Neutrophil (primary cell): ENCODE results near the gene CCL26.
"Not testable (repeated sequence)": the region's sequence is repeated elsewhere in the genome, so short reads cannot be mapped to it uniquely, and the experiment has no call there.

ENCODE experiments used
- H3K27ac ChIP-seq: fragments of 200-600 bp; sonication (generic); 2 replicates; pipeline ENCODE4 v1.5.1; 2016; ENCODE audit warnings: mild to moderate bottlenecking, moderate library complexity
- H3K27me3 ChIP-seq: fragments of 200-600 bp; sonication (generic); 2 replicates; pipeline ENCODE4 v1.6.0; 2016; ENCODE audit warnings: mild to moderate bottlenecking
- H3K36me3 ChIP-seq: fragments of 200-600 bp; sonication (generic); 2 replicates; pipeline ENCODE4 v1.5.1; 2017
- H3K4me1 ChIP-seq, 2 experiments: fragments of 200-600 bp in 1 of 2; sonication (generic) in 1 of 2; 1 replicate in 1 of 2; 2 replicates in 1 of 2; pipeline versions ENCODE4 v1.5.1 to v1.6.1; 2013 to 2016; ENCODE audit warnings: low read depth in 1 of 2, low read length in 1 of 2, mild to moderate bottlenecking in 1 of 2, moderate library complexity in 1 of 2; ENCODE audit not compliant: control insufficient read depth in 1 of 2, insufficient read depth in 1 of 2
- H3K4me3 ChIP-seq, 2 experiments: fragments of 200-600 bp in 1 of 2; sonication (generic) in 1 of 2; 1 replicate in 1 of 2; 2 replicates in 1 of 2; pipeline ENCODE4 v1.5.1; 2013 to 2016; ENCODE audit warnings: low read depth in 1 of 2, low read length in 1 of 2, mild to moderate bottlenecking in 1 of 2, moderate library complexity in 1 of 2
- H3K9me3 ChIP-seq: fragments of 200-600 bp; sonication (generic); 2 replicates; pipeline ENCODE4 v1.5.1; 2016
- TF ChIP-seq, protein P1 (sequence below): fragments of 200-600 bp; sonication (generic); IDR thresholded peaks from 2 replicates; pipeline ENCODE4 v1.5.1; 2016; ENCODE audit warnings: antibody characterized with exemption

The CCL26 gene

DNA sequence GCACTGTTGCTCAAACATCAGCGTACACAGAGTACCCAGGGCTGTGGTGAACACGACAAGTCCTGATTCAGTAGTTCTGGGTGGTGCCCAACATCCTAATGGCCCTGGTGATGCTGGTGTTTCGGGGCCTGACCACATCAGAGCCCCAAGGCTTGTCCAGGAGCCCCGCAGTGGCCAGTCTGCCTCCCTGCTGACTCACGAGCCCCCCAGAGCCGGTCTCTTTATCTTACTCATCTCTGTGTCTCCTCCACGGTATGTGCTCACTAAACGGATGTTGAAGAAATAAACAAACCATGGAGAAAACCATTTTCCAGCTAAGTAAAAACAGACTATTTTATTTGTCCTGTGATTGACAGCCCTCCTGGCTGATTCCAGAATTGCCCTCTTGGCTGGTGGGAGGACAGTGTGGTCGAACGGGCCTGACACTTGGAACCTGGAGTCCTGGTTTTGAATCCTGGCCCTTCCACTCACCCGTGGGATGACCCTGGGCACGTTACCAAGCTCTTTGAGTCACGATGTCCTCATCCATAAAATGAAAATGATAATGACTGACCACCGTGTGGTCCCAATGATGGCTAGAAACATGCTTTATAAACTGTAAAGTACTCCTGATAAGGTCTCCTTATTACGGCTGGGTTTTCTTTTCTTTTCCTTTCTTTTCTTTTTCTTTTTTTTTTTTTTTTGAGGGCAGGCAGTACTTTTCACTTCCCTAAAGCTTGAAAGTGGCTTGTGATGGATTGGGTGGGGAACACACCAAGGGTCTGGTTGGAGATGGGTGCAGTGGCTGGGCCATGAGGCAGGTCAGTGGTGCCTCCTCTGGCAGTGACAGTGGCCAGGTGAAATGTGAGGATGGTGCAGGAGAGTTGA is 39.0 kb downstream of the CCL26 start:
- no peak overlapping the region for H3K27ac ChIP-seq

DNA sequence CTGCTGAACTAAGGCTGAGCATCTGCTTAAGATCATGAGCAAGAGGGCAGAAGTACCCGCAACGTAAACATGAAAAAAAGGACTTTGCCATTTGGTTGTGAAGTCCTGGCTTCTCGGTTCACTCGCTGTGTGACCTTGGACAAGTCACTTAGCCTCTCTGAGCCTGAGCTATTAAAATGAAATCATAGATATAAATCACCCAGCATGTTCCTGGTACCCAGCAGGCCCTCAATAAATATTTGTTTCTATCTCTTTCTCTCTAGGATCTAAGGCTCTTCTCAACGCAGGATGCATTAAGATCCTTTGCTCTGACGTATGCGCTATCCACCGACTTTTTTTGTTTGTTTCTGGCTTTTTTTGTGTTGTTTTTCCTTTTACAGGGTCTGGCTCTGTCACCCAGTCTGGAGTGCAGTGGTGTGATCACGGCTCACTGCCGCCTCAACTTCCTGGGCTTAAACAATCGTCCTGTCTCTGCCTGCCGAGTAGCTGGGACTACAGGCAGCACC is 39.9 kb downstream of the CCL26 start:
- H3K9me3 ChIP-seq, result no peaks in the 10 kb centered on the region
- H3K4me1 ChIP-seq, result no peaks in the 10 kb centered on the region
- H3K27ac ChIP-seq, result no peak overlapping the region
- peaks cover 8% of the 10 kb centered on the region for H3K27me3 ChIP-seq
- H3K4me3 ChIP-seq, result no peak overlapping the region
- H3K36me3 ChIP-seq, result no peaks in the 10 kb centered on the region
- TF ChIP-seq, protein P1, sequence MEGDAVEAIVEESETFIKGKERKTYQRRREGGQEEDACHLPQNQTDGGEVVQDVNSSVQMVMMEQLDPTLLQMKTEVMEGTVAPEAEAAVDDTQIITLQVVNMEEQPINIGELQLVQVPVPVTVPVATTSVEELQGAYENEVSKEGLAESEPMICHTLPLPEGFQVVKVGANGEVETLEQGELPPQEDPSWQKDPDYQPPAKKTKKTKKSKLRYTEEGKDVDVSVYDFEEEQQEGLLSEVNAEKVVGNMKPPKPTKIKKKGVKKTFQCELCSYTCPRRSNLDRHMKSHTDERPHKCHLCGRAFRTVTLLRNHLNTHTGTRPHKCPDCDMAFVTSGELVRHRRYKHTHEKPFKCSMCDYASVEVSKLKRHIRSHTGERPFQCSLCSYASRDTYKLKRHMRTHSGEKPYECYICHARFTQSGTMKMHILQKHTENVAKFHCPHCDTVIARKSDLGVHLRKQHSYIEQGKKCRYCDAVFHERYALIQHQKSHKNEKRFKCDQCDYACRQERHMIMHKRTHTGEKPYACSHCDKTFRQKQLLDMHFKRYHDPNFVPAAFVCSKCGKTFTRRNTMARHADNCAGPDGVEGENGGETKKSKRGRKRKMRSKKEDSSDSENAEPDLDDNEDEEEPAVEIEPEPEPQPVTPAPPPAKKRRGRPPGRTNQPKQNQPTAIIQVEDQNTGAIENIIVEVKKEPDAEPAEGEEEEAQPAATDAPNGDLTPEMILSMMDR, result no peak

More for the DNA sequence above, 39.0 kb downstream of the CCL26 start:
- TF ChIP-seq, protein P1, result no peak
- H3K9me3 ChIP-seq, result no peaks in the 10 kb centered on the region
- peaks cover 2% of the 10 kb centered on the region in 2 experiments for H3K4me1 ChIP-seq
- no peaks in the 10 kb centered on the region for H3K36me3 ChIP-seq
- no peak overlapping the region for H3K4me3 ChIP-seq
- peaks cover 17% of the 10 kb centered on the region for H3K27me3 ChIP-seq

DNA sequence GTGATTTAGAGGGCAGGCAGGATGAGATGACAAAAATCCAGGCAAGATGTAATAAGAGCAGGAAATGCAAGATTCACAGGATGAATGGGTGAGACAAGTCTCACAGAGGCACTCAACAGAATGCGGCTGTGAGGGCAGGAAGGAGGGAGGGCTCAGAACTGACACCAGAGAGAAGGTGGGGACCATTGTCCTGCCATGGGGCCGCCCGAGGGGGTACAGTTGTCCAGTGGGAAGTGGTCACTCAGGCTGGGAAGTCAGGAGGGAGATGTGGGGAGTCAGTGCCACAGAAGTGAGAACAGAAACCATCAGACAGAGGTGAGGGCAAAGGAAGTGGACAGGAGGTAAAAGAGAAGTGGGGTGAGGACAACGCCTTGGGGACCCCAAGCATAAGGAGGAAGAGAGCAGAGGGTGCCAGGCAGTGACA is 42.1 kb downstream of the CCL26 start:
- H3K36me3 ChIP-seq, result no peaks in the 10 kb centered on the region
- no peak overlapping the region for H3K27ac ChIP-seq
- TF ChIP-seq, protein P1, result no peak
- no peak overlapping the region for H3K4me3 ChIP-seq
- H3K27me3 ChIP-seq, result no peaks in the 10 kb centered on the region
- H3K4me1 ChIP-seq, result no peaks in the 10 kb centered on the region
- no peaks in the 10 kb centered on the region for H3K9me3 ChIP-seq

DNA sequence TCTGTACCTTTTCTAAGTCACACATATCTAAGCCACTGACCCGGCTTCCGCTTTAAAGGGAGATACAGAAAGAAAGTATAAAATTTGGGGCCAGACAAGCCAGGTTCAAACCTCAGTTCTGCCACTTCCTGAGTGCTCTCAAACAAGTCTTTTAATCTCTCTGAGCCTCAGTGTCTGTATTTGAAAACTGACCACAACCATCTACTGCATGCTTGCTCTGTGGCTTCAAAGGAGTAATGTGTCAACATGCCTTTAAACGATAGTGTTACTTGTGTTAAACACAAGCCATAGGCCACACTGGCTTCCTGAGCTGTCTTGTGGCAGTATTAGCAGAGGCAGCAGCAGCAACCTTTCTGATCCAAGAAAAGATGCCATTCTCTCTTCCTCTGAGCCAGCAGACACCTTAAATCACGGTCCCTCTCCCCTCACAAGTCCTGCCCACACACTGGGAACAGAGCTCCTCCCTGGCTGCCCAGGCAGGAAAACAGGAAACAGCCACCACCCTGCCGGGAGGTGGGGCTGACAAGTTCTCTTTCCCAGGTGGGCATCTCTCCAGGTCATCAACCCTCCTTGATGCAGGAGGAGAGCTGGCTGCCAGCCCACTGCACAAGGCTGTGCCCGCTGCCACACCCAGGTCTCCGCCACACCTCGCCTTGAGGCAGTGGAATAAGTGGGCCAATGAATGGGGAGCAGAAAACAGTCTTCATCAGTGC is 44.0 kb downstream of the CCL26 start:
- H3K4me1 ChIP-seq, result no peaks in the 10 kb centered on the region
- H3K27me3 ChIP-seq, result no peaks in the 10 kb centered on the region
- TF ChIP-seq, protein P1, result no peak
- no peak overlapping the region for H3K27ac ChIP-seq
- no peaks in the 10 kb centered on the region for H3K36me3 ChIP-seq
- no peak overlapping the region for H3K4me3 ChIP-seq
- H3K9me3 ChIP-seq, result no peaks in the 10 kb centered on the region

DNA sequence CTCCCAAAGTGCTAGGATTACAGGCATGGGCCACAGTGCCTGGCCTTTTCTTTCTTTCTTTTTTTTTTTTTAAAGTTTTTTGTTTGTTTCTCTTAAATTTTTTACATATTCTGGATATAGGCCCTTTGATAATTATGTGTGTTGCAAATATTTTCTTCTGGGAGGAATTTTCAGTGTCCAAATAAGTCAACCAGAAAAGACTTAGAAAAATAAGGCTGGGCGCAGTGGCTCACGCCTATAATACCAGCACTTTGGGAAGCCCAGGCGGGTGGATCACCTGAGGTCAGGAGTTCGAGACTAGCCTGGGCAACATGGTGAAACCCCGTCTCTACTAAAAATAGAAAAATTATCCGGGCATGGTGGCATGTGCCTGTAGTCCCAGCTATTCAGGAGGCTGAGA is 44.7 kb downstream of the CCL26 start:
- H3K4me1 ChIP-seq, H3K9me3 ChIP-seq, H3K4me3 ChIP-seq, H3K36me3 ChIP-seq, H3K27ac ChIP-seq, H3K27me3 ChIP-seq: not testable (repeated sequence)

DNA sequence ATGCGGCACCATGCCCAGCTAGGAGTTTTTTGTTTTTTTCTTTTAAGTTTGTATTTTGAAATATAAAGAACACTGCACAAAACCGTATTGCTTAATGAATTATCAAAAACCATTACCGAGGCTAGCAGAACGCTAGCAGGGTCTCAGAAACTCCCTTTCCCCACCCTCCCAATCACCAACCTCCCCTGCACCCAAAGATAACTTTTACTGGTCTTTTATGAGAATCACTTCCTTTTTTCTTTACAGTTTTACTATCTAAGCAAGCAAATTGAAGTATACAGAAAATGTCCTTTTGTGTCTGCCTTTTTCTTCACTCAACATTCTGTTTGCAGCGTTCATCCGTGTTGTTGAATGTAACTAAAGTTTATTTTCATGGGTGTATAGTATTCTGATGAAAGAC is 46.7 kb downstream of the CCL26 start:
- no peak overlapping the region for H3K27ac ChIP-seq
- H3K36me3 ChIP-seq, result no peaks in the 10 kb centered on the region
- no peaks in the 10 kb centered on the region for H3K9me3 ChIP-seq
- no peak overlapping the region for H3K4me3 ChIP-seq
- TF ChIP-seq, protein P1, result no peak
- H3K27me3 ChIP-seq, result no peaks in the 10 kb centered on the region
- no peaks in the 10 kb centered on the region for H3K4me1 ChIP-seq
